Upper lobe of right lung (tissue), 1 donor: ENCODE data around the gene TKT. TPM values are rescaled to one million over a fixed set of nuclear protein-coding genes. Genes with fewer than 3 reads are reported as not detected.

ENCODE experiments used
- ATAC-seq: fragments of 200-7000 bp; cut with Tn5 transposase; one replicate; pipeline ENCODE4 v1.9.1; 2020; ENCODE audit warnings: mild to moderate bottlenecking, moderate library complexity
- DNase-seq: peaks from one replicate; pipeline ENCODE4 v3.0.0-alpha.2; 2020
- H3K27ac ChIP-seq: fragments of 200-600 bp; one replicate; pipeline ENCODE4 v1.8.0; 2022
- H3K27me3 ChIP-seq: fragments of 200-600 bp; one replicate; pipeline ENCODE4 v1.8.0; 2022; ENCODE audit warnings: mild to moderate bottlenecking
- H3K36me3 ChIP-seq: fragments of 200-600 bp; one replicate; pipeline ENCODE4 v1.8.0; 2022
- H3K4me1 ChIP-seq: fragments of 200-600 bp; one replicate; pipeline ENCODE4 v1.8.0; 2022
- H3K4me3 ChIP-seq: fragments of 200-600 bp; one replicate; pipeline ENCODE4 v1.8.0; 2022; ENCODE audit warnings: mild to moderate bottlenecking
- H3K9me3 ChIP-seq: fragments of 200-600 bp; one replicate; pipeline ENCODE4 v1.8.0; 2022
- intact Hi-C: fragments of 100-400 bp; cut with DNase I; formaldehyde crosslinking; loops from one replicate; pipeline ENCODE4 v1.11.0; 2022
- total RNA-seq: library from RNA; stranded (reverse); fragmentation: NEBNext Ultra II Directional; extraction: Animal tissue kit (Norgen Biotek cat#: 25700); gene quantifications from one replicate; pipeline ENCODE4 v1.2.1, GENCODE V29; 2021
- TF ChIP-seq, protein P1 (sequence below): fragments of 200-600 bp; IDR thresholded peaks from one replicate; pipeline ENCODE4 v1.8.0; 2022; ENCODE audit warnings: antibody characterized with exemption
- donor health status: DM: no; HTN: yes; CAD: no; lungs with severe emphysema.

The TKT gene
- total RNA-seq, 1 donor from 2014 or later: 432 TPM

DNA sequence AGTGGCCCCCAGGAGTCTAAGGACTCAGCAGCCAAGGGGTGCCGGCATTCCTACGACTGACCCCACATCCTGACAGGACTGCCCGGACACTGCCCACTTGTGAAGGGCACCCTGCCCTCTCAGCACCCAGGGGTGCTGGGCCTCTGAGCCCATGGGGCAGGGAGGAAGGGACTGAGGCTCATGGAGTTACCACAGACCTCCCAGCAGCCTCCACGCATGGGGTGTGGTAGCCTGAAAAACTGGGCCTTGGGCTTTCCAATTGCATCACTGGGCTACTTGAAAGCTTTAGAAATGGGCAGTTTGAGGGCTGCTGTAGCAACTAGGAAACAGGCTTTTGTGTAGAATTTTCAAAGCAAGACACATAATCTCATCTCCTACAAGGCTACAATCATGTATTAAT lies 13.2 kb downstream of the TKT start:
- TF ChIP-seq, protein P1, sequence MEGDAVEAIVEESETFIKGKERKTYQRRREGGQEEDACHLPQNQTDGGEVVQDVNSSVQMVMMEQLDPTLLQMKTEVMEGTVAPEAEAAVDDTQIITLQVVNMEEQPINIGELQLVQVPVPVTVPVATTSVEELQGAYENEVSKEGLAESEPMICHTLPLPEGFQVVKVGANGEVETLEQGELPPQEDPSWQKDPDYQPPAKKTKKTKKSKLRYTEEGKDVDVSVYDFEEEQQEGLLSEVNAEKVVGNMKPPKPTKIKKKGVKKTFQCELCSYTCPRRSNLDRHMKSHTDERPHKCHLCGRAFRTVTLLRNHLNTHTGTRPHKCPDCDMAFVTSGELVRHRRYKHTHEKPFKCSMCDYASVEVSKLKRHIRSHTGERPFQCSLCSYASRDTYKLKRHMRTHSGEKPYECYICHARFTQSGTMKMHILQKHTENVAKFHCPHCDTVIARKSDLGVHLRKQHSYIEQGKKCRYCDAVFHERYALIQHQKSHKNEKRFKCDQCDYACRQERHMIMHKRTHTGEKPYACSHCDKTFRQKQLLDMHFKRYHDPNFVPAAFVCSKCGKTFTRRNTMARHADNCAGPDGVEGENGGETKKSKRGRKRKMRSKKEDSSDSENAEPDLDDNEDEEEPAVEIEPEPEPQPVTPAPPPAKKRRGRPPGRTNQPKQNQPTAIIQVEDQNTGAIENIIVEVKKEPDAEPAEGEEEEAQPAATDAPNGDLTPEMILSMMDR: no peak
- H3K36me3 ChIP-seq: peaks cover 48% of the 10 kb centered on the region
- DNase-seq (peak; percentile 76), ATAC-seq (peak; percentile 64)
- H3K4me1 ChIP-seq: peaks cover 65% of the 10 kb centered on the region
- H3K27me3 ChIP-seq: no peaks in the 10 kb centered on the region
- no peak overlapping the region for H3K4me3 ChIP-seq
- H3K9me3 ChIP-seq: no peaks in the 10 kb centered on the region
- intact Hi-C loops: no loop called here
- H3K27ac ChIP-seq: peak overlapping the region; percentile 77

DNA sequence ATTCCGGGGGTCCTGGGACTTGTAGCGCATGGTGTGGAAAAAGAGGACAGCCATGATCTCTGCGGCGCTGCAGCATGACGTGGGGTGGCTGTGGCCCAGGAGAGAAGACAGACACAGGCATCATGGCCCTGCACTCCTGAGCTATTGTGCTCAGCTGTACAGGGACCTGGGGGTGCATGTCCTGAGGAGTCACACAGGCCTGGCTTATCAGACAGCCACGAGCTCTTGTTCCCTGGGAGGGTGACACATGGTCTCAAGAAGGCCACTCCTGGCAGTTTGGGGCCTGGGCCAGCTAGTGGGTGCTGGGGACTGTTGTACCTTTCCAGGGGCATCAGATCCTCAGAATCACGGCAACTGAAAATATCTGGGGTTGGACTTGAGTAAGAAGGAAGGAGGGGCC lies 13.7 kb downstream of the TKT start:
- DNase-seq (peak; percentile 74), ATAC-seq (peak; percentile 60)
- peaks cover 50% of the 10 kb centered on the region for H3K36me3 ChIP-seq
- no peaks in the 10 kb centered on the region for H3K9me3 ChIP-seq
- TF ChIP-seq, protein P1: no peak
- no peaks in the 10 kb centered on the region for H3K27me3 ChIP-seq
- H3K4me3 ChIP-seq: no peak overlapping the region
- intact Hi-C loops: no loop called here
- peak overlapping the region; percentile 77 for H3K27ac ChIP-seq
- H3K4me1 ChIP-seq: peaks cover 67% of the 10 kb centered on the region

DNA sequence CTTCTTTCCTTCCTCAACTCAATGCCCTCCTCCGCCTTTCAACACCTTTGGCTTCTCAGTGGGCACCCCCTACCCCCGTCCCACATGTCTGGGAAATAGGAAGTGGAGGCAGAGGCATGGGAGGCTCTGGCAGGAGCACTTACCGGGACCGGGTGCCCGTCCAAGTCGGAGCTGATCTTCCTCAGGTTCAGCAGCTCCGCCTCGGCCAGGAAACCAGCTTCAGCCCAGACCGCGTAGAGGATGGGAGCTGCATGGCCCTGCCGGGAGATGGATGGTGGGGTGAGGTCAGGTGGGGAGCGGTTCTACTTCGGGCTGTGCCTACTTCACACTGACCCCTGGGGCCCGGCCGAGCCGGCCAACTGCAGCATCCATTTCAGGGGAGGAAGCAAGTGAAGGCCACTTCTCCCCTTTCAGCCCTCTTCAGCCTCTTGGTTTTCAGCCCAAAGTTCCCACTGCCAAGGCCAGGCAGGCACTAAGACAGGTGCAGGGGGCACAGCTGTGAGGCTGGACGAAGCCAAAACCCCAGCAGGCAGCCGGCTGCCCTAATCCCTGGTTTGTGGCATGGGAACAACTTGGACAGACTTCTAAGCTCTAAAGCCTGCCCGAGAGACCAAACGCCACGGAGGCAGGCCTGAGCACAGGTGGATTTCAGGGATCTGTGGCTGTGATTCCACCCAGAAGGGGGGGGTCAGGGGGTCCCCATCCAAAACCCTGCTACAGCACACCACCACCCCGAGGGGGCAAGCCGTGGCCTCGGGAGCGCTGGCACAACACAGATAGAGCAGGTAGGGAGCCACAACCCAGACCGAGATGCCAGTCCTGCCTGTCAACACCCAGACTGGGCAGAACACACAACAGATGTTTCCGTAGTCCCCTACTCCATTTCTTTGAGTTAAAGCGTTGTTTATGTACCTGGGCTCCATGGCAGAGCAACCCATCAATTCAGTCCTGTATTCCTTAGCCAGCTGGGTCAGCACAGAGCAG lies 14.5 kb downstream of the TKT start:
- Histone ChIP-seq H3K27me3 (no peaks in the 10 kb centered on the region), H3K9me3 (no peaks in the 10 kb centered on the region), H3K36me3 (peaks cover 49% of the 10 kb centered on the region), H3K4me1 (peaks cover 75% of the 10 kb centered on the region), H3K27ac (peak overlapping the region; percentile 77), H3K4me3 (no peak overlapping the region)
- ATAC-seq: no peak
- TF ChIP-seq, protein P1: no peak
- intact Hi-C loops: no loop called here
- DNase-seq: no peak

- Histone ChIP-seq H3K27me3 (no peaks in the 10 kb centered on the region), H3K4me1 (peaks cover 78% of the 10 kb centered on the region), H3K36me3 (peaks cover 53% of the 10 kb centered on the region), H3K4me3 (no peak overlapping the region), H3K9me3 (no peaks in the 10 kb centered on the region), H3K27ac (peak overlapping the region; percentile 66)
- no peak for DNase-seq
- intact Hi-C loops: no loop called here
- TF ChIP-seq, protein P1: no peak
- ATAC-seq: peak; percentile 20
Measured at GRCh38 chr3:53239800-53240199, 16.0 kb downstream of the TKT start.

DNA sequence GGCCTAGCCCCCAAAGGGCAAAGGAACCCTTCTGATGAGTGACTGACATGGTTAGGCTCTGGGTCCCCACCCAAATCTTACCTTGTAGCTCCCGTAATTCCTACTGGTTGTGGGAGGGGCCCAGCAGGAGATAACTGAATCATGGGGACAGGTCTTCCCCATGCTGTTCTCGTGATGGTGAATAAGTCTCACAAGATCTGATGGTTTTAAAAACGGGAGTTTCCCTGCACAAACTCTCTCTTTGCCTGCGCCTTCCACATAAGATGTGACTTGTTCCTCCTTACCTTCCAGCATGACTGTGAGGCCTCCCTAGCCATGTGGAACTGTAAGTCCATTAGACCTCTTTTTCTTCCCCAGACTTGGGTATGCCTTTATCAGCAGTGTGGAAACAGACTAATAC lies 16.9 kb downstream of the TKT start:
- H3K27me3 ChIP-seq: no peaks in the 10 kb centered on the region
- H3K4me1 ChIP-seq: peaks cover 69% of the 10 kb centered on the region
- peak overlapping the region; percentile 52 for H3K27ac ChIP-seq
- ATAC-seq (no peak), DNase-seq (no peak)
- intact Hi-C loops: no loop called here
- H3K4me3 ChIP-seq: no peak overlapping the region
- TF ChIP-seq, protein P1: no peak
- peaks cover 62% of the 10 kb centered on the region for H3K36me3 ChIP-seq
- H3K9me3 ChIP-seq: no peaks in the 10 kb centered on the region
